Osteoblast (primary cell): ENCODE measurements around the gene BCL6B. TPM values are rescaled to one million over a fixed set of nuclear protein-coding genes. Genes with fewer than 3 reads are reported as not detected.

Experiments
- DNase-seq: peaks from one replicate; pipeline ENCODE4 v3.0.0; 2011; ENCODE audit warnings: low spot score, mixed read lengths; ENCODE audit not compliant: insufficient read length; ENCODE audit errors: missing footprints
- H2AFZ ChIP-seq: 2 replicates; pipeline ENCODE4 v1.6.0; 2011; ENCODE audit warnings: mild to moderate bottlenecking, low read length
- H3K27ac ChIP-seq: 2 replicates; pipeline ENCODE4 v1.5.1; 2011; ENCODE audit warnings: mild to moderate bottlenecking, low read depth, low read length, moderate library complexity
- H3K27me3 ChIP-seq: 2 replicates; pipeline ENCODE4 v1.6.0; 2012; ENCODE audit warnings: mild to moderate bottlenecking, control low read depth, inconsistent platforms, low read length, moderate library complexity; ENCODE audit not compliant: insufficient read depth
- H3K36me3 ChIP-seq: 2 replicates; pipeline ENCODE4 v1.5.1; 2011; ENCODE audit warnings: mild to moderate bottlenecking, low read length, control low read depth, moderate library complexity; ENCODE audit not compliant: insufficient read depth
- H3K4me1 ChIP-seq: 2 replicates; pipeline ENCODE4 v1.5.1; 2011; ENCODE audit warnings: mild to moderate bottlenecking, low read length, control low read depth, moderate library complexity; ENCODE audit not compliant: insufficient read depth
- H3K4me2 ChIP-seq: 2 replicates; pipeline ENCODE4 v1.6.0; 2011; ENCODE audit warnings: mild to moderate bottlenecking, low read length; ENCODE audit not compliant: insufficient read depth
- H3K4me3 ChIP-seq: fragments of 200-600 bp; sonication (generic); 3 replicates; pipeline ENCODE4 v1.5.1; 2012; ENCODE audit warnings: mild to moderate bottlenecking, low read length, inconsistent platforms; ENCODE audit not compliant: insufficient read depth
- H3K79me2 ChIP-seq: 2 replicates; pipeline ENCODE4 v1.6.0; 2012; ENCODE audit warnings: mild to moderate bottlenecking, low read length, control low read depth, inconsistent platforms; ENCODE audit not compliant: insufficient read depth
- H3K9me3 ChIP-seq: 2 replicates; pipeline ENCODE4 v1.5.1; 2011; ENCODE audit warnings: low read depth, low read length, control low read depth
- H4K20me1 ChIP-seq: 2 replicates; pipeline ENCODE4 v1.6.0; 2012; ENCODE audit warnings: mild to moderate bottlenecking, low read length, control low read depth; ENCODE audit not compliant: insufficient read depth
- CTCF ChIP-seq: IDR thresholded peaks from 2 replicates; pipeline ENCODE4 v1.5.1; 2011; ENCODE audit warnings: mild to moderate bottlenecking, low read depth, low read length, moderate library complexity; ENCODE audit errors: extremely low read depth
- total RNA-seq: library from RNA; depleted of rRNA; stranded (reverse); fragments of >200 nt; gene quantifications from 2 replicates; pipeline ENCODE4 v1.2.3, GENCODE V29; 2012

BCL6B gene
- total RNA-seq, 1 donor, result not detected

- Histone ChIP-seq H3K79me2 (peaks cover 71% of the 10 kb centered on the region), H4K20me1 (peaks cover 17% of the 10 kb centered on the region), H3K4me1 (peaks cover 40% of the 10 kb centered on the region), H3K4me2 (peak overlapping the region; percentile 95), H3K36me3 (no peaks in the 10 kb centered on the region), H3K4me3 (peak overlapping the region; percentile 81), H3K27me3 (no peaks in the 10 kb centered on the region), H2AFZ (no peak overlapping the region), H3K9me3 (no peaks in the 10 kb centered on the region), H3K27ac (peak overlapping the region; percentile 92)
- DNase-seq, result no peak
- TF ChIP-seq CTCF, result no peak
Measured at GRCh38 chr17:7011415-7011814, 11.4 kb upstream of the BCL6B start.

- DNase-seq, result no peak
Measured at GRCh38 chr17:7011942-7012254, 11.0 kb upstream of the BCL6B start.

DNA sequence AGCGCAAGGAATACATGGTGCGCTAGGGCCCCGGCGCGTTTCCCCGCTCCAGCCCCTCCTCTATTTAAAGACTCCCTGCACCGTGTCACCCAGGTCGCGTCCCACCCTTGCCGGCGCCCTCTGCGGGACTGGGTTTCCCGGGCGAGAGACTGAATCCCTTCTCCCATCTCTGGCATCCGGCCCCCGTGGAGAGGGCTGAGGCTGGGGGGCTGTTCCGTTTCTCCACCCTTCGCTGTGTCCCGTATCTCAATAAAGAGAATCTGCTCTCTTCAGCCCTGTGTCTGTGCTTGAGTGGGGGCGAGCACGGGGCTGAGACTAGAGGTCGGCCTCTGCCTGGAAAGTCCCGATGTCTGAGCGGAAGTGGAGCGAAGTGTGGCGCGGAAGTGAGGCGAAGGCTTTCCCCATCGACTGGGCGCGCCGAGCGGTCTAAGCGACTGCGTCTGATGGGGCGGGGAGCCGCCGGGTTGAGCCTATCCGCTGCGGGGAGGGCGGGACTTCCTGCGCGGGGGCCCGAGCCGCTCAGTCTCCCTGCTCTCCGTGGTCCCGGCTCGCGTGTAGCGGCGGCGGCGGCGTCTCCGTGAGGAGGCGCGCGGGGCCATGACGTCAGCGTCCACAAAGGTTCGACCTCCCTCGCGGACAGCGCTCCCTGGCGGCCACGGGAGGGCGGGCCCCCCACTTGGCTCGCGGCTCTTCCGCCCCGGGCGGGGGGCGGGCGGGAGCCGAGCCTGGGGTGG, 8.4 kb upstream of the BCL6B start:
- peak; percentile 43 for TF ChIP-seq CTCF
- Histone ChIP-seq H3K9me3 (no peaks in the 10 kb centered on the region), H3K4me3 (peak overlapping the region; percentile 81), H3K27me3 (no peaks in the 10 kb centered on the region), H3K4me1 (peaks cover 59% of the 10 kb centered on the region), H3K4me2 (peak overlapping the region; percentile 95), H3K36me3 (peaks cover 11% of the 10 kb centered on the region), H3K27ac (peak overlapping the region; percentile 97), H2AFZ (peak overlapping the region; percentile 83), H3K79me2 (peaks cover 60% of the 10 kb centered on the region), H4K20me1 (peaks cover 10% of the 10 kb centered on the region)
- DNase-seq, result peak; percentile 99

More at GRCh38 chr17:7011942-7012254, 11.0 kb upstream of the BCL6B start:
- Histone ChIP-seq H4K20me1 (peaks cover 15% of the 10 kb centered on the region), H3K79me2 (peaks cover 71% of the 10 kb centered on the region), H3K27me3 (no peaks in the 10 kb centered on the region), H3K4me2 (peak overlapping the region; percentile 95), H3K36me3 (peaks cover 5% of the 10 kb centered on the region), H2AFZ (peak overlapping the region; percentile 89), H3K4me1 (peaks cover 40% of the 10 kb centered on the region), H3K4me3 (peak overlapping the region; percentile 81), H3K27ac (peak overlapping the region; percentile 92), H3K9me3 (no peaks in the 10 kb centered on the region)
- no peak for TF ChIP-seq CTCF

GRCh38 chr17:7014995-7015958, 7.6 kb upstream of the BCL6B start:
- H3K4me1 ChIP-seq, result peaks cover 62% of the 10 kb centered on the region
- TF ChIP-seq CTCF, result no peak

More at GRCh38 chr17:7014995-7015958, 7.6 kb upstream of the BCL6B start:
- peaks cover 11% of the 10 kb centered on the region for H3K36me3 ChIP-seq
- H4K20me1 ChIP-seq, result peaks cover 5% of the 10 kb centered on the region
- peak overlapping the region; percentile 86 for H3K4me2 ChIP-seq
- peak overlapping the region; percentile 97 for H3K27ac ChIP-seq
- no peaks in the 10 kb centered on the region for H3K9me3 ChIP-seq
- peak overlapping the region; percentile 92 for H2AFZ ChIP-seq
- DNase-seq, result peak; percentile 93
- peak overlapping the region; percentile 81 for H3K4me3 ChIP-seq
- H3K27me3 ChIP-seq, result no peaks in the 10 kb centered on the region
- peaks cover 52% of the 10 kb centered on the region for H3K79me2 ChIP-seq
